Activated naive CD4-positive, alpha-beta T cell treated with anti-CD3 and anti-CD28 coated beads, Interleukin-2, amount 50 U/mL, for 24 hours (primary cell): ENCODE measurements around the gene MMS19.
"Not testable (repeated sequence)": the region's sequence is repeated elsewhere in the genome, so short reads cannot be mapped to it uniquely, and the experiment has no call there.

ENCODE experiments used
- H3K27ac Mint-ChIP-seq: one replicate; pipeline ENCODE4 v1.8.0; 2021; ENCODE audit warnings: mild to moderate bottlenecking, mixed read lengths
- H3K27me3 Mint-ChIP-seq: one replicate; pipeline ENCODE4 v1.8.0; 2021; ENCODE audit warnings: mixed read lengths
- H3K36me3 Mint-ChIP-seq: one replicate; pipeline ENCODE4 v1.8.0; 2021; ENCODE audit warnings: mixed read lengths
- H3K4me1 Mint-ChIP-seq: one replicate; pipeline ENCODE4 v1.8.0; 2021; ENCODE audit warnings: mixed read lengths
- H3K4me3 Mint-ChIP-seq: one replicate; pipeline ENCODE4 v1.8.0; 2021; ENCODE audit warnings: mild to moderate bottlenecking, mixed read lengths
- H3K9me3 Mint-ChIP-seq: one replicate; pipeline ENCODE4 v1.8.0; 2021; ENCODE audit warnings: mixed read lengths

The MMS19 gene

GRCh38 chr10:97498841-97499560, 779 bp upstream of the MMS19 start, which contains the start of gene UBTD1:
Gene UBTD1 (plus strand): TSS chr10:97498924. CDS start chr10:97499204, 280 bp downstream.
- Mint-ChIP-seq H3K27ac (peak within 1 kb of the TSS; percentile 99), H3K36me3 (no peaks in the 10 kb centered on the region), H3K4me1 (peaks cover 51% of the 10 kb centered on the region), H3K27me3 (peaks cover 8% of the 10 kb centered on the region), H3K9me3 (no peaks in the 10 kb centered on the region), H3K4me3 (peak within 1 kb of the TSS; percentile 98)

GRCh38 chr10:97497572-97498075, 598 bp downstream of the MMS19 start:
- no peaks in the 10 kb centered on the region for H3K36me3 Mint-ChIP-seq
- peak overlapping the region; percentile 99 for H3K27ac Mint-ChIP-seq
- H3K4me1 Mint-ChIP-seq, result peaks cover 61% of the 10 kb centered on the region
- peak overlapping the region; percentile 98 for H3K4me3 Mint-ChIP-seq
- H3K27me3 Mint-ChIP-seq, result peaks cover 8% of the 10 kb centered on the region
- no peaks in the 10 kb centered on the region for H3K9me3 Mint-ChIP-seq

GRCh38 chr10:97494863-97495506, 3.2 kb downstream of the MMS19 start:
- no peaks in the 10 kb centered on the region for H3K9me3 Mint-ChIP-seq
- H3K27ac Mint-ChIP-seq, result peak overlapping the region; percentile 87
- no peaks in the 10 kb centered on the region for H3K36me3 Mint-ChIP-seq
- H3K4me1 Mint-ChIP-seq, result peaks cover 68% of the 10 kb centered on the region
- no peaks in the 10 kb centered on the region for H3K27me3 Mint-ChIP-seq
- peak overlapping the region; percentile 69 for H3K4me3 Mint-ChIP-seq

- Mint-ChIP-seq H3K27me3 (no peaks in the 10 kb centered on the region), H3K9me3 (no peaks in the 10 kb centered on the region), H3K4me1 (peaks cover 73% of the 10 kb centered on the region), H3K27ac (peak overlapping the region; percentile 51), H3K4me3 (peak overlapping the region; percentile 69), H3K36me3 (no peaks in the 10 kb centered on the region)
Observed at GRCh38 chr10:97494151-97494550, 4.1 kb downstream of the MMS19 start.

- no peak overlapping the region for H3K27ac Mint-ChIP-seq
- H3K27me3 Mint-ChIP-seq, result no peaks in the 10 kb centered on the region
- H3K9me3 Mint-ChIP-seq, result no peaks in the 10 kb centered on the region
- peaks cover 71% of the 10 kb centered on the region for H3K4me1 Mint-ChIP-seq
- no peak overlapping the region for H3K4me3 Mint-ChIP-seq
- peaks cover under 1% of the 10 kb centered on the region for H3K36me3 Mint-ChIP-seq
Observed at GRCh38 chr10:97490592-97490991, 7.6 kb downstream of the MMS19 start.

- Mint-ChIP-seq H3K9me3 (no peaks in the 10 kb centered on the region), H3K27ac (peak overlapping the region; percentile 68), H3K4me1 (peaks cover 42% of the 10 kb centered on the region), H3K36me3 (peaks cover 5% of the 10 kb centered on the region), H3K27me3 (no peaks in the 10 kb centered on the region), H3K4me3 (no peak overlapping the region)
Observed at GRCh38 chr10:97485647-97486281, 12.5 kb downstream of the MMS19 start.

- Mint-ChIP-seq H3K9me3 (no peaks in the 10 kb centered on the region), H3K27ac (no peak overlapping the region), H3K4me3 (no peak overlapping the region), H3K36me3 (peaks cover 6% of the 10 kb centered on the region), H3K27me3 (no peaks in the 10 kb centered on the region), H3K4me1 (peaks cover 23% of the 10 kb centered on the region)
Observed at GRCh38 chr10:97483921-97484320, 14.3 kb downstream of the MMS19 start.

GRCh38 chr10:97483506-97483905, 14.7 kb downstream of the MMS19 start:
- H3K36me3 Mint-ChIP-seq, result peaks cover 6% of the 10 kb centered on the region
- no peaks in the 10 kb centered on the region for H3K9me3 Mint-ChIP-seq
- no peaks in the 10 kb centered on the region for H3K27me3 Mint-ChIP-seq
- peaks cover 21% of the 10 kb centered on the region for H3K4me1 Mint-ChIP-seq
- H3K4me3 Mint-ChIP-seq, result no peak overlapping the region
- no peak overlapping the region for H3K27ac Mint-ChIP-seq

GRCh38 chr10:97482381-97482780, 15.8 kb downstream of the MMS19 start:
- no peaks in the 10 kb centered on the region for H3K27me3 Mint-ChIP-seq
- H3K27ac Mint-ChIP-seq, result no peak overlapping the region
- H3K9me3 Mint-ChIP-seq, result no peaks in the 10 kb centered on the region
- H3K4me1 Mint-ChIP-seq, result peaks cover 18% of the 10 kb centered on the region
- H3K4me3 Mint-ChIP-seq, result no peak overlapping the region
- peaks cover 8% of the 10 kb centered on the region for H3K36me3 Mint-ChIP-seq

- Mint-ChIP-seq H3K4me3 (no peak overlapping the region), H3K4me1 (peaks cover 17% of the 10 kb centered on the region), H3K9me3 (no peaks in the 10 kb centered on the region), H3K27ac (no peak overlapping the region), H3K27me3 (no peaks in the 10 kb centered on the region), H3K36me3 (peaks cover 19% of the 10 kb centered on the region)
Observed at GRCh38 chr10:97481071-97481470, 17.2 kb downstream of the MMS19 start.

- Mint-ChIP-seq H3K27me3 (no peaks in the 10 kb centered on the region), H3K4me1 (peaks cover 10% of the 10 kb centered on the region), H3K36me3 (peaks cover 23% of the 10 kb centered on the region), H3K9me3 (no peaks in the 10 kb centered on the region), H3K4me3 (no peak overlapping the region), H3K27ac (no peak overlapping the region)
Observed at GRCh38 chr10:97479939-97480338, 18.3 kb downstream of the MMS19 start.

- H3K27me3 Mint-ChIP-seq, H3K4me3 Mint-ChIP-seq, H3K9me3 Mint-ChIP-seq, H3K27ac Mint-ChIP-seq: not testable (repeated sequence)
- Mint-ChIP-seq H3K4me1 (peaks cover 10% of the 10 kb centered on the region), H3K36me3 (peaks cover 24% of the 10 kb centered on the region)
Observed at GRCh38 chr10:97479410-97479809, 18.8 kb downstream of the MMS19 start.

GRCh38 chr10:97475936-97476594, 22.2 kb downstream of the MMS19 start:
- H3K36me3 Mint-ChIP-seq, result peaks cover 24% of the 10 kb centered on the region
- H3K4me3 Mint-ChIP-seq, result no peak overlapping the region
- peak overlapping the region; percentile 46 for H3K27ac Mint-ChIP-seq
- no peaks in the 10 kb centered on the region for H3K27me3 Mint-ChIP-seq
- no peaks in the 10 kb centered on the region for H3K9me3 Mint-ChIP-seq
- peaks cover 7% of the 10 kb centered on the region for H3K4me1 Mint-ChIP-seq

GRCh38 chr10:97474918-97475317, 23.3 kb downstream of the MMS19 start:
- Mint-ChIP-seq H3K27me3 (no peaks in the 10 kb centered on the region), H3K9me3 (no peaks in the 10 kb centered on the region), H3K4me1 (peaks cover 7% of the 10 kb centered on the region), H3K36me3 (peaks cover 23% of the 10 kb centered on the region), H3K27ac (peak overlapping the region; percentile 6), H3K4me3 (no peak overlapping the region)

GRCh38 chr10:97468781-97469180, 29.4 kb downstream of the MMS19 start:
- H3K27ac Mint-ChIP-seq, H3K4me1 Mint-ChIP-seq, H3K4me3 Mint-ChIP-seq, H3K36me3 Mint-ChIP-seq, H3K9me3 Mint-ChIP-seq, H3K27me3 Mint-ChIP-seq: not testable (repeated sequence)
